NCI-H2227 (cell line): ENCODE data around the gene NR1D1.
"Not testable (repeated sequence)": the region's sequence is repeated elsewhere in the genome, so short reads cannot be mapped to it uniquely, and the experiment has no call there.

Experiments
- DNase-seq: peaks from one replicate; lab custom pipeline; 2025; ENCODE audit not compliant: unreplicated experiment; lab: John Stamatoyannopoulos, UW

Gene NR1D1

GRCh38 chr17:40100419-40100668 is at the start of gene NR1D1:
NR1D1 (minus strand) TSS chr17:40100589; CDS start chr17:40100094, 495 bp downstream.
- no peak for DNase-seq

GRCh38 chr17:40148527-40148926 is 48.1 kb upstream of the NR1D1 start:
- no peak for DNase-seq

GRCh38 chr17:40145476-40145875 is 45.1 kb upstream of the NR1D1 start:
- DNase-seq = no peak

GRCh38 chr17:40143166-40143565 is 42.8 kb upstream of the NR1D1 start:
- not testable (repeated sequence) for DNase-seq

DNA sequence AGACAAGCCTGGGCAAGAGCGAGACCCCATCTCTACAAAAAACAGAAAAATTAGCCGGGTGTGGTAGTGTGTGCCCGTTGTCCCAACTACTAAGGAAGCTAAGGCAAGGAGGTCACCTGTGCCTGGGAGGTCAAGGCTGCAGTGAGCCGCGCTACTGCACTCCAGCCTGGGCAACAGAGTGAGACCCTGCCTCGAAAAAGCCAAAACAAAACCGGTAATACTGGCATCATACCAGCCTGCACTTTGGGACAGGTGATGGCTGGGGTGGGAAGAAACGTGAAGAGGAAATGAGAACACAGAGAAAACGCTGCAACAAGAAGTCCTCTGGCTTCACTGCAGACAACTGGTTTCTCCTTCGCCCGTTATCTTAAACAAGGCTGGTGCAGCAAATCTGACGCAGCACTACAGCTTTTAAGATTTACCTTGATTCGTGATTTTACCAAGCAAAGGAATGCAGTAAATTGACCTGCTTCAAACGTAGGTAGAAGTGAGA is 39.2 kb upstream of the NR1D1 start:
- DNase-seq = no peak

DNA sequence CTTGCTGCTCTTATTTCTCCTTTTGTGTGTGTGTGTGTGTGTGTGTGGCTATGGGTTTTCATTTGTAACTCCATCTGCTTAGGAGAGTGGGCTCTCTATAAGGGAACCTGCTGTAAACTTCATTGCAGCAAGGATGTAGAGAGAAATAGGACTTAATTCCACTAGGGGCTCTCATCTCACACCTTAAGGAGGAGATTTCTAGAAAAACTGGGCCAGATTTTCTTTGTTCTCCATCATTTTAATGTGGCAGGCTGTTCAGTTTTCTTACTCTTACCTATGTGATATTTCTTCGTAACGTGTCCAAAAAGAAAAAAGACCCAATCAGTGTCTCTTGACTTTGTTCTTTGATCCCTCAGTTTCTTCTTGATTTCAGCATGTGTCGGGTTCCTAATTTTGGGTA is 35.4 kb upstream of the NR1D1 start:
- DNase-seq = no peak

DNA sequence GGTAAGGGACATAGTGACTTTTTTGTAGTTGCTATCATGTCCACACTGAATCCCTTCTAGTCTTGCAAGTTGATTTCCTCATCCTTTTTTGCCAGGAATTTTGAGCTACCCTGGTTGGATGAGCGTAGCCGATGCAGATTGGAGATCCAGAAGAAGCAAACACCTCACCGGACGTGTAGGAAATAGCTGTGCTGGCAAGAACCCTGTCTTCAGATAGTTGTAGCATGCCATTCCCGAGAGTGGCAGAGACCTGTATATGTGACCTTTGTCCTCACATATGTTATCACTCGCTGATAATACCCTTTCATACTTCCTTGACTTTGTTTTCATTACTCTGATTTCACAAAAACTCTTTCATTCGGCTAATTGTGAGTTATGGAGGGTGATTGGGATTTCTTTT is 33.8 kb upstream of the NR1D1 start:
- no peak for DNase-seq

GRCh38 chr17:40130352-40131042 is 30.1 kb upstream of the NR1D1 start:
- no peak for DNase-seq

DNA sequence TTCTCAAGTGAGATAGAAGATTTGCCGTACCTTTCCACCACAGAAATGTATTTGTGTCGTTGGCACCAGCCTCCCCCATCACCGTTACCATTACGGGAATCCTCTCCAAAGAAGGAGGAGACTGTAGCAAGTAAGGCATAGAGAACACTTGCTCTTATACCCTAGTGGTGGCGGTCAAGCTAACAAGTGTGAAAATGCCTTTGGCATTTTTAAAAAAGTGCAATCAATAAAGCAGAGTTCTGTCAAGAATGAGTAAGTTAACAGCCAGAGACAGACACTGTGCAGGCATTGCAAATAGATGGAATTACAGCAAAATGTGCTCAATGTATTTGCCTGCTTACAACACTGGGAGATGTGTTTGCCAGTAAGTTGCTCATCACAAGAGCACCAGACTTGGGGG is 29.1 kb upstream of the NR1D1 start:
- no peak for DNase-seq

- DNase-seq = no peak
Measured at GRCh38 chr17:40124279-40125141, 24.1 kb upstream of the NR1D1 start.

DNA sequence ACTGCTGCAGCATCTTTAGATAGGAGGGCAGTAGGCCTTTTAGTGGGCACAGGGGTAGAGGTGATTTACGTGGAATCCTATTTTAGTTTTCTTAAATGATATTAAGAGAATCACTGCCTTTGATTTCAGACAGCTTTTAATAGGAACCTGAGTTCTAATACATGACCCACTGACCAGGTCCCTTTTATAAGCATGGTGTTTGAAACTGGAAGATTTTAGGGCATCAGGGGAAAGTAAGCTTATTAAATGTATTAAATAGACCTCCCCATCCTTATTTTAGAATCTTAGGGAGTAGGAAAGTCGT is 23.4 kb upstream of the NR1D1 start:
- DNase-seq = no peak

DNA sequence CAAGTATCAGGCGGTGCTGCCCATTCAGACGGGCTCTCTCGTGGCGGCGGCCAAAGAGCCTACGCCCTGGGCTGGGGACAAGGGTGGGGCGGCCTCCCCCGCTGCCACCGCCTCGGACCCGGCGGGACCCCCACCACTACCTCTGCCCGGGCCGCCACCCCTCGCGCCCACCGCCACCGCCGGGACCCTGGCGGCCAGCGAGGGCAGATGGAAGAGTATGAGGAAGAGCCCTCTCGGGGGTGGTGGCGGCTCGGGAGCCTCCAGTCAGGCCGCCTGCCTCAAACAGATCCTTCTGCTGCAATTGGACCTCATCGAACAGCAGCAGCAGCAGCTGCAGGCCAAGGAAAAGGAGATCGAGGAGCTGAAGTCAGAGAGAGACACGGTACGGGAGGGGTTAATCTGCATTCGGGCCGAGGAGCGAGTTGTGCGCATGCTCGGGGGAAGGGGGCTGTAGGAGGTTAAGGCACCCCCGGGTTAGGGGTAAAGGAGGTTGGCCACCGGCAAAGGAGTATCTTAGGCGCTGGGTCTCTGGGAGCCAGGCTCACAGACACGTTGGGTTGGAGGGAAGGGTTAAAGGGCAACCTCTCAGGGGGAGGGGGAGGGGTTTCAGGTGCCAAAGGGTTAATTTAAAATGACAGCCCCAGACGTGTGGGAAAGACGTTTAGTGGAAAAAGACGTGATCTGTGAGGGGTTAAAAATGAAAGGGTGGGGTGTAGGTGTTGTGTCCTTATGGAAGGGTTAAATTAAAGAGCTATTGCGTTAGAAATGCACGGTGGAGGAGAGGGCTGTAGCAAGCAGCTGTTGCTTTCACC is 22.8 kb upstream of the NR1D1 start:
- DNase-seq = peak; percentile 73

DNA sequence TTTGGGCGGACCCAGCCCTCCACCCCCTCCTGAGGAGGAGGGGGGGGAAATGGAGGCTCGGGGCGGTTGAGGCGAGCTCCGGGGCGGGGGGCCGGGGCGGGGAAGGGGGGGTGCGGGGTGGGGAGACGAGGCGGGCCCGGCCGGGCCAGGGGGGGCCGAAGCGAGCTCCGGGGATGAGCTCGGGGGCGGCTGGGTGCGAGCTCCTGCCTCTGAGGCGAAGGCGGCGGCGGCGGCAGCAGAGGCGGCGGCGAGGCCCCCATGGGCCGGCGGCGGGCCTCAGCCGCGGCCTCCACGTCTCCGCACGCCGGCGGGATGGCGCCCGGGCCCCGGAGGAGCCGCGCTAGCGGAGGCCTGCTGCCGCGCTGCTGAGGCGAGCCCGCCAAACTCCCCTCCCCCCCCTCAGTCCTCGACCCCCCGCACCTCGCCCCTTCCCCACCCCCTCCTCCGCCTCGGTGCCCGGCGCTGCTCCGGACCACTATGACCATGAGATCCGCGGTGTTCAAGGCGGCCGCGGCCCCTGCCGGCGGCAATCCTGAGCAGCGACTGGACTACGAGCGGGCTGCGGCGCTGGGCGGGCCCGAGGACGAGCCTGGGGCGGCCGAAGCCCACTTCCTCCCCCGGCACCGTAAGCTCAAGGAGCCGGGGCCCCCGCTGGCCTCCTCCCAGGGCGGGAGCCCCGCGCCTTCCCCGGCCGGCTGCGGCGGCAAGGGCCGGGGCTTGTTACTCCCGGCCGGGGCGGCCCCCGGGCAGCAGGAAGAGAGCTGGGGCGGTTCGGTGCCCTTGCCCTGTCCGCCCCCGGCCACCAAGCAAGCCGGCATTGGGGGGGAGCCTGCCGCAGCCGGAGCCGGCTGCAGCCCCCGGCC is 22.0 kb upstream of the NR1D1 start:
- peak; percentile 74 for DNase-seq

DNA sequence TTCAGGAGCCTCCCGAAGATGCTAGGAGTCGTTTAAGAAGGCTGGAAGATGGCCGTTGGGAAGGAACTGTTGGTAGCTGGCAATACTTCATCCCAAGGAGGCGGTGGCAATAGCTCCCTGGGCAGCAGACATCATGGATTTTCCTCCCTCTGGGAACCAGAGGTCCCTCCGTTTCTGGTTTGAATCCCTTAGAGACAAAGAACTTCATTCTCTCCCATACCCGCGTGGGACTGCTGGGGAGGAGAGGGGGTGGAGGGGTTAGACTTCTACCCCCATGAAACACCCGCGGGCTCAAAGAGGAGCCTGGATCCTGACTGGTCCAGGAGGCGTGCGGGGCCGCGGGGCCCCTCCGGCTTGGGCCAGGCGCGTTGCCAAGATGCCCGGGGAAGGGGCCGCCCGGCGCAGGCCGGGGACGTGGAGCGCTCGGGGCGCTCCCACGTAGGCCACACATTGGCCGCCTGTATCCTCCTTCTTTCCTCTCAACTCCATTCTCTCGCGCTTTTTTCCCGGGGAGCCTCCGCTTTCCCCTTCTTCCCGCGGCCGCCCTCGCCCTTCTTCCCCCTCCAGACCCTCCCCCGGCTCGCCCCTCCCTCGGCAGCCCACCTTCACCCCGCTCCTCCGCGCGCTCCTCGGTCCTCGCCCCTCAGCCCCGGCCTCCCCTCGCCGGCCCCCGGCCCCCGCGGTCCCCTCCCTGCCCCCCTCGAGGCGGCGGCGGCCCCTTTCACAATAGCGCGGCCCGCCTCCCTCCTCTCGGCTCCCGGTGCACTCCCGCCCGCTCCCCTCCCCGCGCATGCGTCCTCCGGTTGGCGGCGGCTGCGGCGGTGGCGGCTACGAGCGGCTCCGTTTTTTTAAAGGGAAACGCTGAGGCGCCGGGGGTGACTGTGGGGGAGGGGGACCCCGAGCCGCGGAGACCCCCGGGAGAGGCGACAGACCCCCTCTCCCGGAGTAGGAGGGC is 21.1 kb upstream of the NR1D1 start, which contains the start of gene MSL1:
Gene MSL1, plus strand, starts transcription at position 791 of the 955 bp plus-strand sequence. CDS start 642 bp downstream, outside the sequence.
- peak; percentile 93 for DNase-seq

GRCh38 chr17:40115101-40115436 is 14.7 kb upstream of the NR1D1 start:
- no peak for DNase-seq

DNA sequence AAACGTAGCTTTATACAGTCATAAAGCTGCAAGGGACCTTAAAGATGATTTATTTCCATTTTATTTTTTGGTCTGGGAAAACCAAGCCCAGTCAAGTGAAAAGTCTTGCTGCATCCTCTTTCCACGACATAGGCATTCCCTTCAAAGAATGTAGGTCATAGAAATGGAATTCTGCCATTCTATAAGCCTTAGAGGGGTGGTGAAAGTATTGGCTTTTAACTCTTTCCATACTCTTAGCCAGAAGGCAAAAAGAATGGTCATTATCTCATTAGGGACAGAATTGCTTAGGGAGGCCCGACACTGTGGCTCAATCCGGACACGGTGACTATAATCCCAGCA is 13.5 kb upstream of the NR1D1 start:
- DNase-seq = no peak

- peak; percentile 95 for DNase-seq
Measured at GRCh38 chr17:40113110-40113906, 12.9 kb upstream of the NR1D1 start.

DNA sequence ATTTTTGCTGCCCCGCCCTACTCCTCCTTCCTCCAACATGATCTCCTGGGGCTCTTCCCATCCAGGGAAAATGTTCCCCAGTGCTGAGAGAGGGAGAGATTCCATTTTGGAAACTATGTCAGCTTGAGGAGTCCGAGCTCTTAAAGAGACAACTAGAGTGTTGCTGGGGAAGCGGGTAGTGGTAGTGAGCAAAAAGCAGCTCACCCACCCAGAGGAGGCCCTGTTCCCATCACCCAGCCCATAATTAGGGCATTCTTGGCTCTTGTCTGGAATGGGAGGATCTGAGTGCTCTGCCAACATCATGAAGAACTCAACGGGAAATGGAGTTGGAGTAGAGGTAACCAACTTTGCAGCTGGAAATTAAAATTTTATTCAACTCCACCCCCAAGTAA is 12.3 kb upstream of the NR1D1 start:
- DNase-seq = no peak

- no peak for DNase-seq
Measured at GRCh38 chr17:40112191-40112711, 11.9 kb upstream of the NR1D1 start.
